Measurements from ENCODE around the gene THAP12. TPM values are rescaled to one million over a fixed set of nuclear protein-coding genes. Genes with fewer than 3 reads are reported as not detected.

The THAP12 gene
- total and polyA plus RNA-seq, 2 of the 13 experiments (the other 11 are each of a cell fraction or from before 2014, with no cell fraction given) = 18.8 to 51.3 TPM

DNA sequence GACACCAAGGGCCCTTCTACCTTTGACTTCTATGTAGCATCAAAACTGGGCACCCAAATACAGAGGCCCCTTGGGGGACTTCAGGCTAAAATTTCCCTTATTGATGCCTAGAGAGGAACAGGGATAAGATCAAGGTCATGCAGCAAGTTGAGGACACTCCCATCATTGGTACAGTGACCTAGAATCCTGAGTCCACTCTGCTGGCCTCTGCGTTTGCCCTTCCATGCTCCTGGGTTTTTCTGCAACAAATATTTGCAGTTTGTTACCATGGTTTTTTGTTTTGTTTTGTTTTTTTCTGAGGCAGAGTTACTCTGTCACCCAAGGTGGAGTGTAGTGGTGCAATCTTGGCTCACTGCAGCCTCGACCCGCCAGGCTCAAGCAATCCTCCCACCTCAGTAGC lies 64.2 kb downstream of the THAP12 start (continued):
- TF ChIP-seq TGIF2 (CRISPR knock-in tag; IDR thresholded peaks at IDR 0.05) (no peak), KDM4B (CRISPR knock-in tag; IDR thresholded peaks at IDR 0.05) (no peak), ZNF776 (CRISPR knock-in tag; IDR thresholded peaks at IDR 0.05) (no peak), PRDM4 (CRISPR knock-in tag; IDR thresholded peaks at IDR 0.05; ENCODE audit: borderline replicate concordance) (no peak), BCL6 (CRISPR knock-in tag; IDR thresholded peaks at IDR 0.05) (peak; percentile 43; the same call in 1 of the 2 replicates)

DNA sequence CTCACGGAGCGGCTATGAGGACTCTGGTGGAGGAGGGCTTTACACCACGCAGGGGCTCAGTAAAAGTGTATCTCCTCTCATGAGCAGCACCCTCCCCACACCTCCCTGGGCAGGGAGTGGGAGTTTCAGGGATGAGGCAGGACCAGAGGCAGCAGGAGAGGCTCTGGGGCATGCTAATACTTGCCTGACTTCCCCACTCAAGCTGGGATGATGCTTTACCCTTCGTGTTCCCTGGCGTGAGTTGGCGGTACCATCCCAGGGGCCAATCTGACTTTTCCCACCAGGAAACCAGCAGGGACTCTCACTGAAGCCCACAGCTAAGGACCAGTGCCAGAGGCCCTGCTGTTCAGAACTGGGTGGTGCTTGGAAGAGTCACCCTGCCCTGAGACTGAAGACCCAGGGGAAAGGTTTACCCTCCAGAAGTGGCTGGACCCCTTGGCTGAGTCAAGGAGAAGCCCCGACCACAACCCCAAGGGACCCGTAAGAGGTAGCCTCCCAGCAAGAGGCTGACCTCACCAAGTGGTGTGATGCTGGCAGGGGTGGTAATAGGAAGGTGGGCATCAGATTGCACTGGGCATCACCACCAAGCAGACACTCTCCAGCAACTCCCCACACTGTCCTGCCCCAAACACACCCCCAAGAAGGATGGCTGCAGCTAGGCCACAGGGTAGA lies 65.6 kb downstream of the THAP12 start:
- H4K20me1 ChIP-seq (ENCODE audit: insufficient read depth, low read length) = no peaks in the 10 kb centered on the region; the same call in 1 of the 2 replicates
- H3K4me1 ChIP-seq (ENCODE audit: insufficient read depth, low read length) = peaks cover 13% of the 10 kb centered on the region
- no peaks in the 10 kb centered on the region for H3K9me3 ChIP-seq (ENCODE audit: low read length)
- H3K27ac ChIP-seq (ENCODE audit: extremely low read length, insufficient read depth, low read length) = no peak overlapping the region
- in situ Hi-C loops (cut with HindIII; ENCODE audit: extremely low pct_ligation_motif_present, low pct_unique_long_range_greater_than_20kb) (loop anchor here (5.0 kb wide), 2 partner anchors 103 to 418 kb away; no protein-coding TSS in a partner anchor), intact Hi-C loops (cut with micrococcal nuclease; ENCODE audit: unreplicated experiment) (loop anchor here (5.0 kb wide), 1 partner anchor 513 kb away; no protein-coding TSS in a partner anchor)
- WGBS (ENCODE audit: low lambda C conversion rate) = 68% methylated on average over 7 of the region's 8 CpGs
- H3K79me2 ChIP-seq (ENCODE audit: insufficient read depth, low read length) = no peaks in the 10 kb centered on the region
- H3K4me2 ChIP-seq (ENCODE audit: low read depth, low read length) = no peak overlapping the region
- ATAC-seq = no peak
- BruUV-seq (replicated peaks) = no TSS peak
- ChIA-PET CTCF (ENCODE audit: low intra/inter-chr PET ratio, low total read pairs) (no interaction called here), POLR2A (no interaction called here)
- no peak for DNase-seq (ENCODE audit: low spot score)
- no peak overlapping the region for H3K9ac ChIP-seq (ENCODE audit: insufficient read depth, low read depth, low read length)
- no peak for FAIRE-seq
- H3K36me3 ChIP-seq (replicated peaks in 1 of 2; ENCODE audit: control insufficient read depth in 1 of 2, insufficient read depth in 2 of 2, low read length in 2 of 2) = no peaks in the 10 kb centered on the region
- no peak overlapping the region for H2AFZ ChIP-seq (ENCODE audit: low read length)
- H3K27me3 ChIP-seq (ENCODE audit: control insufficient read depth in 1 of 2, insufficient read depth in 2 of 2, low read length in 2 of 2) = peaks cover 5 to 35% of the 10 kb centered on the region in 2 experiments; a peak in 4 of 5 replicates
- no peak overlapping the region for H3K4me3 ChIP-seq (replicated peaks in 1 of 3; ENCODE audit: insufficient read depth in 1 of 3, low read depth in 2 of 3, low read length in 3 of 3)
- TF ChIP-seq BRF2 (CRISPR knock-in tag; IDR thresholded peaks at IDR 0.05) (no peak), ZNF652 (CRISPR knock-in tag; IDR thresholded peaks at IDR 0.05; ENCODE audit: borderline replicate concordance, low read depth) (no peak), NFATC3 (CRISPR knock-in tag; IDR thresholded peaks at IDR 0.05) (no peak), ZNF3 (CRISPR knock-in tag; IDR thresholded peaks at IDR 0.05) (no peak), ZNF557 (CRISPR knock-in tag; IDR thresholded peaks at IDR 0.05) (no peak), ZNF563 (CRISPR knock-in tag; IDR thresholded peaks at IDR 0.05) (no peak), SMARCC2 (IDR thresholded peaks at IDR 0.05) (no peak), ATF2 (CRISPR knock-in tag; IDR thresholded peaks at IDR 0.05) (no peak), ZNF331 (CRISPR knock-in tag; IDR thresholded peaks at IDR 0.05) (no peak), GMEB2 (CRISPR knock-in tag; IDR thresholded peaks at IDR 0.05; ENCODE audit: low read depth) (no peak)

Measured in HepG2 (cell line).